Stimulated activated naive CD8-positive, alpha-beta T cell treated with anti-CD3 and anti-CD28 coated beads, Interleukin-15, amount 100 ng/mL, for 72 hours (primary cell): Measurements from ENCODE around the gene HS3ST5.

Experiments used
- ATAC-seq: fragments of 150-1000 bp; cut with Tn5 transposase; 2 replicates; pipeline ENCODE4 v1.10.0; 2021; ENCODE audit warnings: mild to moderate bottlenecking, moderate library complexity
- DNase-seq, 2 donors: peaks; one replicate each; pipeline ENCODE4 v3.0.0; 2021 to 2022
- H3K27ac Mint-ChIP-seq, 2 donors: one replicate each; pipeline ENCODE4 v1.8.0; 2022; ENCODE audit warnings: mild to moderate bottlenecking in 2 of 2, mixed read lengths in 2 of 2, moderate library complexity in 2 of 2
- H3K27me3 Mint-ChIP-seq: one replicate; pipeline ENCODE4 v1.8.0; 2022; ENCODE audit warnings: mixed read lengths
- H3K4me1 Mint-ChIP-seq: one replicate; pipeline ENCODE4 v1.8.0; 2022; ENCODE audit warnings: mild to moderate bottlenecking, mixed read lengths
- H3K4me3 Mint-ChIP-seq, 2 donors: one replicate each; pipeline ENCODE4 v1.8.0; 2022; ENCODE audit warnings: mild to moderate bottlenecking in 2 of 2, mixed read lengths in 2 of 2, moderate library complexity in 1 of 2
- H3K9me3 Mint-ChIP-seq, 2 donors: one replicate each; pipeline ENCODE4 v1.8.0; 2022; ENCODE audit warnings: mixed read lengths in 2 of 2

HS3ST5 gene

DNA sequence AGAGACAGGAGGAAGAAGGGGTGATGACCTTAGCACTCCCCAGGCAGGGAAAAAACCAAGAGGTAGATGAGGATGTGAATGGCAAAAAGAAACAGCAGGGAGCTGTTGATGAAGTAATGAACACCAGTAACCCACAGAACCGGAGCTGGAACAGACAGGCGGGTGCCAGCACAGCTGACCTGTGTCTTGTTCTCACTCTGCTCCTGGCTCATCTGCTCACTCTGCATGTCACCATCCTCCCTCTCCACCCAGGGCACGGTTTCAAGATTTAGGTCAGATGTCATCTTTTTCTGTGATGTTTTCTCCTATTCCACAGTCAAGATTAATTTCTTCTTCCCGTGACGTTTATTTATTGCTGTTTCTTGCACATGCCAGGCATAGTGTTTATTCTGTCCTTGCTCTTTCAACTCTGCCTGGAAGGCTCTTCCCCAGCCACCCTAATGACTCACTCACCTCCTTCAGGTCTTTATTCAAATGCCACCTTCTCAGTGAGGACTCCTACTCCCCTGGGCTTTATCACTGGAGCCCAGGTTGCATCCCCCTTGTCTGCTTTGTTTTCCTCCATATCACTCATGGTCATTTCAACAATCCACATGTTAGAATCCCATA is 207.4 kb downstream of the HS3ST5 start:
- H3K27ac Mint-ChIP-seq, result no peak overlapping the region
- H3K4me3 Mint-ChIP-seq, result no peak overlapping the region
- H3K4me1 Mint-ChIP-seq, result no peaks in the 10 kb centered on the region
- H3K27me3 Mint-ChIP-seq, result no peaks in the 10 kb centered on the region
- DNase-seq, result no peak
- no peaks in the 10 kb centered on the region for H3K9me3 Mint-ChIP-seq
- peak; percentile 31 for ATAC-seq

DNA sequence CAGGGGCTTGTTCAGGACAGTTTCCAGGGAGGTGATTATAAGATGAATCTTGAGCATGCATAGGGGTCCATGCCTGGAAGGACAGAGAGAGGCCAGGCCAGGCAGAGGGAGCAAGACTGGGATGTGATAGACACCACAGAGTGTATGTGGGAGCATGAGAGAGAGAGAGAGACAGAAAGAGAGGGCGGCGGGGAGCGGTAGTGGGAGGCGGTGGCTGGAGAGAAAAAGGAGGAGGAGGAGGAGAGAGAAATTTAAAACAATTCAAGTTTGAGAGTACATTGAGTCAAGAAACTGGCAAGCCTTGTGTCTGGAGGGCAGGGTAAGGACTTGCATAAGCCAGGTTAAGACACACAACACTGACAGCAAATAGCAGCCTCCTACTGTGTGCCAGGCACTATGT is 209.0 kb downstream of the HS3ST5 start:
- ATAC-seq (no peak), DNase-seq (no peak)
- H3K27ac Mint-ChIP-seq, result no peak overlapping the region
- H3K4me3 Mint-ChIP-seq, result no peak overlapping the region
- H3K4me1 Mint-ChIP-seq, result no peaks in the 10 kb centered on the region
- no peaks in the 10 kb centered on the region for H3K9me3 Mint-ChIP-seq
- no peaks in the 10 kb centered on the region for H3K27me3 Mint-ChIP-seq

- no peak overlapping the region for H3K27ac Mint-ChIP-seq
- ATAC-seq (no peak), DNase-seq (no peak)
- no peaks in the 10 kb centered on the region for H3K9me3 Mint-ChIP-seq
- no peaks in the 10 kb centered on the region for H3K4me1 Mint-ChIP-seq
- H3K4me3 Mint-ChIP-seq, result no peak overlapping the region
- no peaks in the 10 kb centered on the region for H3K27me3 Mint-ChIP-seq
Observed at GRCh38 chr6:114131945-114132344, 210.9 kb downstream of the HS3ST5 start.

- Mint-ChIP-seq H3K27me3 (no peaks in the 10 kb centered on the region), H3K27ac (no peak overlapping the region), H3K4me3 (no peak overlapping the region), H3K4me1 (no peaks in the 10 kb centered on the region), H3K9me3 (no peaks in the 10 kb centered on the region)
- ATAC-seq (no peak), DNase-seq (no peak)
Observed at GRCh38 chr6:114125576-114125975, 217.2 kb downstream of the HS3ST5 start.

DNA sequence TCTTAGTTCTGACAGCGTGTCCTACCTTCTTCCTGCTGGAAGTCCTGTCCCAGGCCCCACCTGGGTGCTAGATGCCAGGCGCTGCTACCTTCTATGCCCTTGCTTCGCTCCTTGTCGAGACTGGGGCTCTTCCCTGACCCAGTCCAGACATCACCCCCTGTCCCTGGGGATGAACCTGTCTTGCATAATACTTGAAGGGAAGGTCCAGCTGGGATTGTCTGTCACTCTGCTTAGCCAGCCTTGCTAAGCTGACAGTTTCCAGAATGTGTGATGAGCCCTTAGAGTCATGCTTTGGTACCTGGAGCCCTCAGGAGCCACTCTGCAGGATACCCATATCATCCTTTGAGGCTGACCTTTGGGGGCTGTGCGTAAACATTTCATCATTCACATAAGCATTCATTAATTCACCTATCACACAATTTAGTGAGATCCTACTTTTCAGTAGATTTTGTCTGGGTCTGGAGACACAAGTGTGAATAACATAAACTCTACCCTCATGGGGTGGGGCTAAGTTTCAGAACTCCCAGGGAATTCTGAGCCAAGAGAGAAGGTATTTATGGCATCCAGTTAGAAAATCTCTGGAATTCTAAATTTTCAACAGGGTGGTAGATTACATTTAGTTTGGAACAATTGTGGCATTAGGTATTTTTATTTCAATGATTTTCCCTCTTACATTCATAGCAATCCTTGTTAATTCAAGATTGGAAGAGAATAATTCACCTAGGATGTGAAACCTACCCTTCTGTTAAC is 220.7 kb downstream of the HS3ST5 start:
- Mint-ChIP-seq H3K27ac (no peak overlapping the region), H3K27me3 (peaks cover 6% of the 10 kb centered on the region), H3K4me3 (no peak overlapping the region), H3K9me3 (no peaks in the 10 kb centered on the region), H3K4me1 (no peaks in the 10 kb centered on the region)
- ATAC-seq, result no peak
- no peak for DNase-seq

- Mint-ChIP-seq H3K27ac (no peak overlapping the region), H3K4me3 (no peak overlapping the region), H3K9me3 (no peaks in the 10 kb centered on the region), H3K4me1 (no peaks in the 10 kb centered on the region), H3K27me3 (peaks cover 6% of the 10 kb centered on the region)
- DNase-seq, result no peak
- no peak for ATAC-seq
Observed at GRCh38 chr6:114119056-114119455, 223.8 kb downstream of the HS3ST5 start.

DNA sequence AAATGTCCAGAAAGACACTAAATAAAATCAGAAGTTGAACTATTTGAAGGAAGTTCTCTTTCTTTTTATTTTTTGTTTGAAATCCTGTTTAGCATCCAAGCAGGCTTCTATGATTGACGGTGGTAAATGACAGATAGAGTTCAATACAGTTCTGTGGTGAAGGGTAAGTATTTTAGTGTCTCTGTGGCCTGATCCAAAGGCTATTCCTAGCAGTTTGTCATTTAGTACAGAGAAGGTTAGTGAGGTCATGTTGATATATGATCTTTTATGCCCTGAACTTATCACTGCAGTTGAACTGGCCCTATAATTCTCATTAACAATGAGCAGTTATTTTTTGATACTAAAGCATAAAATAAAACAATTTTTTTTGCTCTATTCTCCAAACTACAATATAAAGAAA is 227.2 kb downstream of the HS3ST5 start:
- Mint-ChIP-seq H3K4me3 (no peak overlapping the region), H3K9me3 (no peaks in the 10 kb centered on the region), H3K27me3 (peaks cover 18% of the 10 kb centered on the region), H3K27ac (no peak overlapping the region), H3K4me1 (no peaks in the 10 kb centered on the region)
- ATAC-seq (no peak), DNase-seq (no peak)

DNA sequence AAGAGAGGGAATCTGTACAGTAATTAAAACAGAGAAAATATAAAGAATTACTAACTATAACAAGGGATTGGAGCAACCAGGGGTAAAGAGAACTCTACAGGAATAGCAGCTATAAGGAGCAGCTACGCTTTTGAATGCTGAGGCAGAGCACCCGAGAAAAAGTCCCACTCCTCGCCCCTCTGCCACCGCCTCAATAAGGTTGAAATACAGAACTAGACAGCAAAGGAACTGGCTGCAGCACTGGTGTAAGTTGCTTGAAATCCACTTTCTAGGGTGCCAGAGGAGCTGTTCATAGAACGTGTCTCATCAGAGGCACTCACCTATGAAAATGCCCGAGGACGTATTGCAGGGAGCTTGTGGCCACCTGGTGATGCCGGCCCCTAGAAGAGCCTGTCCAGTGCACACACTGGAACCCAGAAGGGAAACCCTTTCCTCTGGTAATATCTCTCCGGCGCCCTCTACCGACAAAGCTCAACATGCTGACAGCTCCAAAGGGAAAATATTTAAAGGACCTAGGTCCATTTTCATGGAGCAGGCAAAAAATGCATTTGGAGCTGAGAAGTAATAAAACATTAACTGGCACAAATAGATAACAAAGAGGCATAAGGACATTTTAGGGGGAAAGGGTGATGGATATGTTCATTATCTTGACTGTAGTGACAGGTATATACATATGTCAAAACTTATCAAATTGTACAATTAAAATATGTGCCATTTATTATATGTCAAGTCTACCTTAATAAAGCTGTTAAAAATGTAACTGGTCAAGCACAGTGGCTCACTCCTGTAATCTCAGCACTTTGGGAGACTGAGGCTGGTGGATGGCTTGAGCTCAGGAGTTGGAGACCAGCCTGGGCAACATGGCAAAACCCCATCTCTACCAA is 234.5 kb downstream of the HS3ST5 start:
- peak; percentile 7 for ATAC-seq

GRCh38 chr6:114106020-114106419 is 236.8 kb downstream of the HS3ST5 start:
- no peaks in the 10 kb centered on the region for H3K9me3 Mint-ChIP-seq
- no peaks in the 10 kb centered on the region for H3K4me1 Mint-ChIP-seq
- no peak overlapping the region for H3K27ac Mint-ChIP-seq
- peaks cover under 1% of the 10 kb centered on the region for H3K27me3 Mint-ChIP-seq
- DNase-seq (no peak), ATAC-seq (no peak)
- H3K4me3 Mint-ChIP-seq, result no peak overlapping the region

More for the DNA sequence above, 234.5 kb downstream of the HS3ST5 start:
- Mint-ChIP-seq H3K27me3 (peaks cover 12% of the 10 kb centered on the region), H3K9me3 (no peaks in the 10 kb centered on the region), H3K27ac (no peak overlapping the region), H3K4me3 (no peak overlapping the region), H3K4me1 (no peaks in the 10 kb centered on the region)
- DNase-seq, result peak in 1 of 2 donors; percentile 13

- Mint-ChIP-seq H3K9me3 (no peaks in the 10 kb centered on the region), H3K27me3 (no peaks in the 10 kb centered on the region), H3K27ac (no peak overlapping the region), H3K4me3 (no peak overlapping the region), H3K4me1 (no peaks in the 10 kb centered on the region)
- no peak for DNase-seq
- ATAC-seq, result no peak
Observed at GRCh38 chr6:114101255-114101654, 241.6 kb downstream of the HS3ST5 start.

DNA sequence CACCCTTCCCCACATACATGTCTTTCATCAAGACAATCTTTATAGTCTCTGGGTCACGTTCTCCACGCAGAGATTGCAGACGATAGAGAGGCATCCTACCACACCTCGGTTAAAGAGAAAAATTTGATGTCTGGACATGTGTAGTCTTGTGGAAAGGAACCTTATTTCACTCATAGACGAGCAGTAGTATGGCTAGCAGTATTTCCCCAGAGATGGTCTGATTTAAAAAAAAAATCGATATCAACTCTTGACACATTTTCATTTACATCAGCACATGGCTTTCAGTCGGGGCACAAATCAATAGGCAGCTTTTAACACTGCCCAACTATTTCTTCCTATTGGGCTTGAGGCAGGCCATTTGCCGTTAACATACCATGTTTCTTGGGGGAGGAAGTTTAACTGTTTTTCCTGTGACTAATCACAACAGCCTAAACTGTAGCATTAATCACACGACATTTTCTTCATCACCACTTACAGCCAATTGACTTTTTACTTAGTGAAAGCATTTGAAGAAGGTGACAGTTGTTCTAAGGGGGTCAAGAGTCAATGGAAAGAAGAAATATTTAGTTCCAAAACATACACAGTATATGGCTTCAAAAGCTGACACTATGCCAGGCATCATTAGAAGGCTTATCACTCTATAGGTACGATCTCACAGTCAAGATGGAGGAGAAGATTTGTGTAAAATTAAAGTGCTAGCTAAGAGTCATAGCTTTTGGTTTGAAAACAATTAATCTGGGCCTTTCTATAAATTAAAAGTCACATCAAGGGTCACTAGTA is 242.4 kb downstream of the HS3ST5 start:
- no peak for ATAC-seq

GRCh38 chr6:114096561-114097172 is 246.2 kb downstream of the HS3ST5 start:
- ATAC-seq, result no peak
- Mint-ChIP-seq H3K4me1 (no peaks in the 10 kb centered on the region), H3K9me3 (no peaks in the 10 kb centered on the region), H3K27me3 (no peaks in the 10 kb centered on the region), H3K4me3 (no peak overlapping the region), H3K27ac (no peak overlapping the region)
- DNase-seq, result no peak

More for the DNA sequence above, 242.4 kb downstream of the HS3ST5 start:
- H3K4me3 Mint-ChIP-seq, result no peak overlapping the region
- no peaks in the 10 kb centered on the region for H3K4me1 Mint-ChIP-seq
- no peak overlapping the region for H3K27ac Mint-ChIP-seq
- no peak for DNase-seq
- no peaks in the 10 kb centered on the region for H3K9me3 Mint-ChIP-seq
- no peaks in the 10 kb centered on the region for H3K27me3 Mint-ChIP-seq

DNA sequence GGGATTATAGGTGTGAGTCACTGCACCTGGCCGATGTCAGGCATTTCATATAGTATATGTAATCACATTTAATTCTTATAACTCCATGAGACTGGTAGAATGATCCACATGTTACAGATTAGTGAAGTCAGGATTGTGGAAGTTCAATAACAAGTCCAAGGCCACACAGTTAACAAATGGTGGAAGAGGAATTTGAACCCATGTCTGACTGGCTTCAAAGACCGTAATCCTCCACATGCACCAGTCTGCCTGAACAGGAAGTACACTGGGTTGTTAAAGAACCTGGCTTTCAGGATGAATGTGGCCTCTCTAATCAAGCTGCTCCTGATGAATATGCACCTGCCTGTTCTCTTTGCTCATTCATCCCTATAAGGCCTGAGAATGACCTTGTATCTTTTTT is 249.9 kb downstream of the HS3ST5 start:
- Mint-ChIP-seq H3K27me3 (no peaks in the 10 kb centered on the region), H3K9me3 (no peaks in the 10 kb centered on the region)

GRCh38 chr6:114090626-114091025 is 252.2 kb downstream of the HS3ST5 start:
- peaks cover 7% of the 10 kb centered on the region for H3K27me3 Mint-ChIP-seq
- peak overlapping the region in 1 of 2 donors; percentile 61 for H3K27ac Mint-ChIP-seq
- ATAC-seq, result no peak
- H3K4me1 Mint-ChIP-seq, result no peaks in the 10 kb centered on the region
- H3K9me3 Mint-ChIP-seq, result no peaks in the 10 kb centered on the region
- no peak for DNase-seq
- no peak overlapping the region for H3K4me3 Mint-ChIP-seq

More for the DNA sequence above, 249.9 kb downstream of the HS3ST5 start:
- ATAC-seq (no peak), DNase-seq (no peak)
- Mint-ChIP-seq H3K4me1 (no peaks in the 10 kb centered on the region), H3K27ac (no peak overlapping the region), H3K4me3 (no peak overlapping the region)

GRCh38 chr6:114087496-114087895 is 255.3 kb downstream of the HS3ST5 start:
- Mint-ChIP-seq H3K4me3 (no peak overlapping the region), H3K27ac (no peak overlapping the region), H3K4me1 (no peaks in the 10 kb centered on the region), H3K27me3 (peaks cover 22% of the 10 kb centered on the region), H3K9me3 (no peaks in the 10 kb centered on the region)
- DNase-seq (no peak), ATAC-seq (no peak)
